Measurements from ENCODE around the gene PDZD2.

GRCh38 chr5:32090755-32091128, 451.8 kb downstream of the PDZD2 start:
- TF ChIP-seq POLR2A (IDR thresholded peaks at IDR 0.05) (no peak), CTCF (IDR thresholded peaks at IDR 0.05) (no peak)
